OCI-LY1 (cell line): ENCODE data around the gene ASB2.

Source experiments
- H2AFZ ChIP-seq: fragments of 200-600 bp; sonication (generic), shearing (Covaris generic); 2 replicates; pipeline ENCODE4 v1.6.0; 2014; ENCODE audit warnings: antibody characterized with exemption, mild to moderate bottlenecking, low read length
- H3F3A ChIP-seq: fragments of 200-600 bp; sonication (generic), shearing (Covaris generic); 2 replicates; pipeline ENCODE4 v1.6.0; 2014; ENCODE audit warnings: mild to moderate bottlenecking, antibody characterized with exemption, low read length, moderate library complexity; ENCODE audit not compliant: insufficient read depth
- H3K27ac ChIP-seq: fragments of 200-600 bp; sonication (generic); 2 replicates; pipeline ENCODE4 v1.5.1; 2014; ENCODE audit warnings: low read length, mixed run types, mild to moderate bottlenecking, low read depth; ENCODE audit not compliant: poor library complexity, severe bottlenecking
- H3K27me3 ChIP-seq: fragments of 200-600 bp; sonication (generic); 2 replicates; pipeline ENCODE4 v1.6.0; 2014; ENCODE audit warnings: antibody characterized with exemption, mild to moderate bottlenecking, low read length, moderate library complexity; ENCODE audit not compliant: insufficient read depth
- H3K36me3 ChIP-seq: fragments of 200-600 bp; sonication (generic); 2 replicates; pipeline ENCODE4 v1.6.1; 2014; ENCODE audit warnings: mild to moderate bottlenecking, antibody characterized with exemption, low read length, moderate library complexity, mixed read lengths; ENCODE audit not compliant: insufficient read depth
- H3K4me1 ChIP-seq: fragments of 200-600 bp; sonication (generic); 2 replicates; pipeline ENCODE4 v1.5.1; 2014; ENCODE audit warnings: mild to moderate bottlenecking, low read length, moderate library complexity; ENCODE audit not compliant: insufficient read depth, severe bottlenecking
- H3K4me2 ChIP-seq: fragments of 200-600 bp; sonication (generic), shearing (Covaris generic); 2 replicates; pipeline ENCODE4 v1.6.1; 2014; ENCODE audit warnings: low read length
- H3K4me3 ChIP-seq: fragments of 200-600 bp; sonication (generic); 2 replicates; pipeline ENCODE4 v1.5.1; 2014; ENCODE audit warnings: low read length, low read depth, mild to moderate bottlenecking, mixed read lengths; ENCODE audit not compliant: poor library complexity, severe bottlenecking
- H3K79me2 ChIP-seq: fragments of 200-600 bp; shearing (Covaris generic); 2 replicates; pipeline ENCODE4 v1.6.1; 2016; ENCODE audit warnings: mixed run types, low read length, mixed read lengths; ENCODE audit not compliant: insufficient read depth
- H3K9ac ChIP-seq: fragments of 200-600 bp; sonication (generic), shearing (Covaris generic); 2 replicates; pipeline ENCODE4 v1.6.1; 2014; ENCODE audit warnings: mild to moderate bottlenecking, low read length, mixed read lengths
- H3K9me2 ChIP-seq: fragments of 200-600 bp; sonication (generic), shearing (Covaris generic); 2 replicates; pipeline ENCODE4 v1.6.1; 2014; ENCODE audit warnings: low read depth, mild to moderate bottlenecking, low read length, mixed read lengths
- H3K9me3 ChIP-seq: fragments of 200-600 bp; shearing (Covaris generic); 2 replicates; pipeline ENCODE4 v1.6.1; 2014; ENCODE audit warnings: low read length, mixed read lengths
- H4K20me1 ChIP-seq: fragments of 200-600 bp; sonication (generic), shearing (Covaris generic); 2 replicates; pipeline ENCODE4 v1.6.0; 2016; ENCODE audit warnings: mild to moderate bottlenecking, low read length; ENCODE audit not compliant: insufficient read depth
- EZH2 ChIP-seq: fragments of 200-600 bp; sonication (generic), shearing (Covaris generic); IDR thresholded peaks from 2 replicates; pipeline ENCODE4 v1.8.0; 2017; ENCODE audit warnings: borderline replicate concordance, mixed run types, mild to moderate bottlenecking, antibody characterized with exemption, low read length, moderate library complexity, mixed read lengths
- TF ChIP-seq, protein P1 (sequence below): fragments of 200-600 bp; sonication (generic), shearing (Covaris generic); IDR thresholded peaks from 2 replicates; pipeline ENCODE4 v1.5.1; 2017; ENCODE audit warnings: mild to moderate bottlenecking, antibody characterized with exemption, low read length, moderate library complexity, mixed read lengths

Gene ASB2

DNA sequence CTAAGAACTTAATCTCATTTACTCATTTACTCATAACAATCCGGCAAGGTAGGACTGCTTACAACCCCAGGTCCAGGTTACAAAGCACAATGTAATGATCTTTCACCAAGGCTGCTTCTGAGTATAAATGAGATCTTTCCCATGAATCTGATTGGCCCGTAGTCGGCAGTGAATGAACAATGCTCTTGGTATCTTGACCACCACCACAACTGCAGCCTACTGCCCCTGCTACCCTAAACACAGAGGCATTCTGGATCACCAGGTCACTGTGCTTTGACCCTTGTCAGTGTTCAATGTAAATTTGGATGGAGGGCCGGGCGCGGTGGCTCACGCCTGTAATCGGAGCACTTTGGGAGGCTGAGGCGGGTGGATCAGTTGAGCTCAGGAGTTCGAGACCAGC is 33.3 kb downstream of the ASB2 start:
- no peaks in the 10 kb centered on the region for H4K20me1 ChIP-seq
- no peaks in the 10 kb centered on the region for H3K79me2 ChIP-seq
- no peak overlapping the region for H3K4me2 ChIP-seq
- no peaks in the 10 kb centered on the region for H3F3A ChIP-seq
- TF ChIP-seq, protein P1, sequence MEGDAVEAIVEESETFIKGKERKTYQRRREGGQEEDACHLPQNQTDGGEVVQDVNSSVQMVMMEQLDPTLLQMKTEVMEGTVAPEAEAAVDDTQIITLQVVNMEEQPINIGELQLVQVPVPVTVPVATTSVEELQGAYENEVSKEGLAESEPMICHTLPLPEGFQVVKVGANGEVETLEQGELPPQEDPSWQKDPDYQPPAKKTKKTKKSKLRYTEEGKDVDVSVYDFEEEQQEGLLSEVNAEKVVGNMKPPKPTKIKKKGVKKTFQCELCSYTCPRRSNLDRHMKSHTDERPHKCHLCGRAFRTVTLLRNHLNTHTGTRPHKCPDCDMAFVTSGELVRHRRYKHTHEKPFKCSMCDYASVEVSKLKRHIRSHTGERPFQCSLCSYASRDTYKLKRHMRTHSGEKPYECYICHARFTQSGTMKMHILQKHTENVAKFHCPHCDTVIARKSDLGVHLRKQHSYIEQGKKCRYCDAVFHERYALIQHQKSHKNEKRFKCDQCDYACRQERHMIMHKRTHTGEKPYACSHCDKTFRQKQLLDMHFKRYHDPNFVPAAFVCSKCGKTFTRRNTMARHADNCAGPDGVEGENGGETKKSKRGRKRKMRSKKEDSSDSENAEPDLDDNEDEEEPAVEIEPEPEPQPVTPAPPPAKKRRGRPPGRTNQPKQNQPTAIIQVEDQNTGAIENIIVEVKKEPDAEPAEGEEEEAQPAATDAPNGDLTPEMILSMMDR: no peak
- no peak for TF ChIP-seq EZH2
- H2AFZ ChIP-seq: no peak overlapping the region
- no peak overlapping the region for H3K4me3 ChIP-seq
- no peaks in the 10 kb centered on the region for H3K27me3 ChIP-seq
- H3K4me1 ChIP-seq: peaks cover 11% of the 10 kb centered on the region
- H3K9me3 ChIP-seq: no peaks in the 10 kb centered on the region
- no peaks in the 10 kb centered on the region for H3K9me2 ChIP-seq
- no peak overlapping the region for H3K9ac ChIP-seq
- peaks cover 90% of the 10 kb centered on the region for H3K36me3 ChIP-seq
- no peak overlapping the region for H3K27ac ChIP-seq

DNA sequence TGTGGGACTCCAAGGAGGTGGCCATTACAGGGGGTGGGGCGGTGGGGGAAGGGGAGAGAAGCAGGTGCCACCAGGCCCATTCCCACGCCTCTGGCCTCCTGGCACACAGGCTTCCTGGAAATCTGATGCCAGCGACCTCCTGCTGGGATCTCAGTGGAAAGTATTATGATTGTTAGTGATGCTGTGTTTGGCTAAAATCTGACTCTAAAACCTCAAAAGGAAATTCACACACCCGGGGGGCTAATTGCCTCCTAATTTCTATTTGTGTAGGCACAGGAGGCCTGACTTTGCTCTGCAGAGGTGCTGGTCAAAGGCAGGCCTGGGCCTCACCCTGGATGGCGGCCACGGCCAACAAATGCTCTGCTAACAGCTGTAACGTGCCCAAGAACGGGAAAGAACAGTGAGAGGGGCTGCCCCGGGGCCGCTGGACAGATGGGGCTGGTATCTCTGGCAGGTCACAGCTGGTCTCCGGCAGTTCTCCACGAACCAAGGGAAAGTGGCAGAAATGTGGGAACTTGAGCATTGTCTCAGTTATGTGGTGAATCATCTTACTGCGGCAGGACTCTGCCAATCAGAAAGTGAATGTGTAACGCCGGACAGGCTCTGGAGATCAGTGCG is 35.0 kb downstream of the ASB2 start:
- H2AFZ ChIP-seq: no peak overlapping the region
- no peaks in the 10 kb centered on the region for H4K20me1 ChIP-seq
- no peaks in the 10 kb centered on the region for H3K9me2 ChIP-seq
- H3K4me2 ChIP-seq: no peak overlapping the region
- H3K4me3 ChIP-seq: no peak overlapping the region
- peaks cover 11% of the 10 kb centered on the region for H3K4me1 ChIP-seq
- H3F3A ChIP-seq: no peaks in the 10 kb centered on the region
- H3K9ac ChIP-seq: no peak overlapping the region
- peaks cover 93% of the 10 kb centered on the region for H3K36me3 ChIP-seq
- TF ChIP-seq EZH2: no peak
- TF ChIP-seq, protein P1: no peak
- H3K9me3 ChIP-seq: no peaks in the 10 kb centered on the region
- no peaks in the 10 kb centered on the region for H3K79me2 ChIP-seq
- H3K27ac ChIP-seq: no peak overlapping the region
- no peaks in the 10 kb centered on the region for H3K27me3 ChIP-seq

DNA sequence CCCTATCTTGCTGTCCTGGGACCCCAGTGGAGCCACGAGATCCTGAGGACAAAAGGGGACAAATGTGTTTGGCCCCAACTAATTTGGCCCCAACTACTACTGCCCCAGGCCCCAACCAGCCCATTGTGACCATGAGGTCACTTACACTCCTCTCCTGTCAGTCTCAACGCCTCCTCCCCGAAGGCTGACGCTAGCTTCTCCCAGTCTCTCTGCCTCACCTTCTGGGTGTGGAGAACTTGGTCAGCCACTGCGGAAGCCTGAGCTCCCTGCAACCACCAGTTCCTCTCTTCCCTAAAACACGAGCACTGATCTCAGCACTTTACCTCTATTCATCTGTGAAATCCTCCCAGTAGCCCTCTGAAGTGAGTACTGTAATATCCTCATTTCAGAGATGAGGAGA is 35.9 kb downstream of the ASB2 start:
- Histone ChIP-seq H3K9me2 (no peaks in the 10 kb centered on the region), H3K9ac (peak overlapping the region; percentile 40; the same call in 1 of the 2 replicates), H3K4me3 (no peak overlapping the region), H4K20me1 (no peaks in the 10 kb centered on the region), H3K9me3 (no peaks in the 10 kb centered on the region), H3K36me3 (peaks cover 93% of the 10 kb centered on the region), H3K27me3 (no peaks in the 10 kb centered on the region), H2AFZ (no peak overlapping the region), H3K4me2 (no peak overlapping the region), H3K27ac (peak overlapping the region; percentile 71), H3K79me2 (no peaks in the 10 kb centered on the region), H3F3A (no peaks in the 10 kb centered on the region), H3K4me1 (peaks cover 11% of the 10 kb centered on the region)
- no peak for TF ChIP-seq EZH2
- TF ChIP-seq, protein P1: no peak
